Suppressor macrophage treated with lipopolysaccharide for 4 hours (primary cell): ENCODE measurements around the gene ZNF540.
"Not testable (repeated sequence)": the region's sequence is repeated elsewhere in the genome, so short reads cannot be mapped to it uniquely, and the experiment has no call there.

Experiments
- DNase-seq: peaks from one replicate; pipeline ENCODE4 v3.0.0-alpha.2; 2020

ZNF540 gene

GRCh38 chr19:37594304-37594981 is at the start of gene ZNF540, which contains the start of gene ZNF571:
Gene ZNF540 (plus strand): TSS chr19:37594876. CDS start chr19:37598448, 3,572 bp downstream.
Gene ZNF571 (minus strand): TSS chr19:37594792. CDS start chr19:37586676, 8,116 bp downstream.
- DNase-seq: peak; percentile 93

- peak; percentile 72 for DNase-seq
These were observed 43.3 kb upstream of the ZNF540 start for GRCh38 chr19:37551129-37551993.

- DNase-seq: no peak
These were observed 31.2 kb upstream of the ZNF540 start for GRCh38 chr19:37563518-37563917.

- DNase-seq: no peak
These were observed 29.9 kb upstream of the ZNF540 start for GRCh38 chr19:37564624-37565369.

GRCh38 chr19:37565370-37565669 is 29.4 kb upstream of the ZNF540 start:
- no peak for DNase-seq

GRCh38 chr19:37572203-37572602 is 22.5 kb upstream of the ZNF540 start:
- DNase-seq: peak; percentile 19

GRCh38 chr19:37583340-37583739 is 11.3 kb upstream of the ZNF540 start:
- no peak for DNase-seq

GRCh38 chr19:37593996-37594303 is 726 bp upstream of the ZNF540 start:
- DNase-seq: peak; percentile 2

GRCh38 chr19:37594982-37595382 is 306 bp downstream of the ZNF540 start:
- DNase-seq: peak; percentile 32

- DNase-seq: no peak
These were observed 40.7 kb downstream of the ZNF540 start for GRCh38 chr19:37635076-37636056.

GRCh38 chr19:37654118-37654517 is 59.4 kb downstream of the ZNF540 start:
- no peak for DNase-seq

GRCh38 chr19:37654629-37655300 is 60.1 kb downstream of the ZNF540 start:
- peak; percentile 47 for DNase-seq

GRCh38 chr19:37655301-37655688 is 60.6 kb downstream of the ZNF540 start, which contains the start of gene ZFP30:
Gene ZFP30 (minus strand): TSS chr19:37655465. CDS start chr19:37647822, 7,643 bp downstream.
- peak; percentile 77 for DNase-seq

GRCh38 chr19:37655689-37656371 is 61.2 kb downstream of the ZNF540 start:
- peak; percentile 88 for DNase-seq

GRCh38 chr19:37657157-37657556 is 62.5 kb downstream of the ZNF540 start:
- not testable (repeated sequence) for DNase-seq
